ENCODE measurements around the gene MAB21L4.

DNA sequence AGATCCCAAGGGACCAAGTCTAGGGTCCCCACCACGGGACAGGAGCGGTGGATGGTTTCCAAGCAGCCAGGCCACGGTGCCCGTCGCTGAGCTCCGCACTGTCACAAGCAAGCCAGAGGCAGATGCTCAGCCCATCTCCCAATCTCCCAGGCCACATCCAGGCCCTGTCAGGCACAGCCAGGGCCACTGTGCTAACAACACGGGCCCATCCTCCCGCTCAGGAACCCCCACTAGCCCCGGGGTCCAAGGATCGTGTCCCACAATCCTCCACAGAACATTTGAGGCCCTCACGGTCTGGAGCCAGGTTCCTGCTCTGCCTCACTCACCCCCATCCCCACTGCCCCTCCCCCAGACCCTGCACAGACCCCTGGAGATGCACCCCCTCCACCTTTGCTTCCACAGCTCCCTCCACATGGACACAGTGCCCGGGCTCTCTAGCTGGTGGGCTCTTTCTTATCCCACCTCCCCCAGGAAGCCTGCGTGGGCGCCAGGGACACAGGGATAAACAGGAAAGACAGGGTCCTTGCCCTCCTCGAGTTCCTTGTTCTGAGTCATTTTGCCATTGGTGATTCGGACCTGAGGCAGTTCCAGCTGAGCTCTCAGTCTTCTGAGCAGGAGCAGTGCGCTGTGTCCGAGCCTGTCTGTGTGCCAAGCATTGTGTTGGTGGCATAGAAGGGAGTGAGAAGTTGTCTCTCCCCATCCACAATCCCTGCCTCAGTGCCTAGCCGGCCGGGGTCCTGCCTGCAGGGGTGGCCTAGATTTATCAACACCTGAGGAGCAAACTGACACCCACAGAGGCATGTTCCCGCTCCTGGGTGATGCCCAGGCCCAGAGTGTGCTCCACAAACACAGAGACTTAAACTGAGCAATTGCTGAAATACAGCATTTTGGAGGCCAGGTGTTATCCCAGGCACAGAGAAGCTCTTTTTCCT, 17.2 kb upstream of the MAB21L4 start:
- TF ChIP-seq, protein P1, sequence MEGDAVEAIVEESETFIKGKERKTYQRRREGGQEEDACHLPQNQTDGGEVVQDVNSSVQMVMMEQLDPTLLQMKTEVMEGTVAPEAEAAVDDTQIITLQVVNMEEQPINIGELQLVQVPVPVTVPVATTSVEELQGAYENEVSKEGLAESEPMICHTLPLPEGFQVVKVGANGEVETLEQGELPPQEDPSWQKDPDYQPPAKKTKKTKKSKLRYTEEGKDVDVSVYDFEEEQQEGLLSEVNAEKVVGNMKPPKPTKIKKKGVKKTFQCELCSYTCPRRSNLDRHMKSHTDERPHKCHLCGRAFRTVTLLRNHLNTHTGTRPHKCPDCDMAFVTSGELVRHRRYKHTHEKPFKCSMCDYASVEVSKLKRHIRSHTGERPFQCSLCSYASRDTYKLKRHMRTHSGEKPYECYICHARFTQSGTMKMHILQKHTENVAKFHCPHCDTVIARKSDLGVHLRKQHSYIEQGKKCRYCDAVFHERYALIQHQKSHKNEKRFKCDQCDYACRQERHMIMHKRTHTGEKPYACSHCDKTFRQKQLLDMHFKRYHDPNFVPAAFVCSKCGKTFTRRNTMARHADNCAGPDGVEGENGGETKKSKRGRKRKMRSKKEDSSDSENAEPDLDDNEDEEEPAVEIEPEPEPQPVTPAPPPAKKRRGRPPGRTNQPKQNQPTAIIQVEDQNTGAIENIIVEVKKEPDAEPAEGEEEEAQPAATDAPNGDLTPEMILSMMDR (IDR thresholded peaks at IDR 0.05): no peak
- TF ChIP-seq POLR2A (IDR thresholded peaks at IDR 0.05): no peak
